ENCODE measurements around the gene DCAF5.
"Not testable (repeated sequence)": the region's sequence is repeated elsewhere in the genome, so short reads cannot be mapped to it uniquely, and the experiment has no call there.

Gene DCAF5, protein sequence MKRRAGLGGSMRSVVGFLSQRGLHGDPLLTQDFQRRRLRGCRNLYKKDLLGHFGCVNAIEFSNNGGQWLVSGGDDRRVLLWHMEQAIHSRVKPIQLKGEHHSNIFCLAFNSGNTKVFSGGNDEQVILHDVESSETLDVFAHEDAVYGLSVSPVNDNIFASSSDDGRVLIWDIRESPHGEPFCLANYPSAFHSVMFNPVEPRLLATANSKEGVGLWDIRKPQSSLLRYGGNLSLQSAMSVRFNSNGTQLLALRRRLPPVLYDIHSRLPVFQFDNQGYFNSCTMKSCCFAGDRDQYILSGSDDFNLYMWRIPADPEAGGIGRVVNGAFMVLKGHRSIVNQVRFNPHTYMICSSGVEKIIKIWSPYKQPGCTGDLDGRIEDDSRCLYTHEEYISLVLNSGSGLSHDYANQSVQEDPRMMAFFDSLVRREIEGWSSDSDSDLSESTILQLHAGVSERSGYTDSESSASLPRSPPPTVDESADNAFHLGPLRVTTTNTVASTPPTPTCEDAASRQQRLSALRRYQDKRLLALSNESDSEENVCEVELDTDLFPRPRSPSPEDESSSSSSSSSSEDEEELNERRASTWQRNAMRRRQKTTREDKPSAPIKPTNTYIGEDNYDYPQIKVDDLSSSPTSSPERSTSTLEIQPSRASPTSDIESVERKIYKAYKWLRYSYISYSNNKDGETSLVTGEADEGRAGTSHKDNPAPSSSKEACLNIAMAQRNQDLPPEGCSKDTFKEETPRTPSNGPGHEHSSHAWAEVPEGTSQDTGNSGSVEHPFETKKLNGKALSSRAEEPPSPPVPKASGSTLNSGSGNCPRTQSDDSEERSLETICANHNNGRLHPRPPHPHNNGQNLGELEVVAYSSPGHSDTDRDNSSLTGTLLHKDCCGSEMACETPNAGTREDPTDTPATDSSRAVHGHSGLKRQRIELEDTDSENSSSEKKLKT

GRCh38 chr14:69152902-69153151 is at the start of gene DCAF5:
TSS of gene DCAF5 (minus strand) at chr14:69153119. CDS start at chr14:69152978, 141 bp downstream.
- peak within 1 kb of the TSS; percentile 91 for H3K4me3 ChIP-seq
- no peak within 1 kb of the TSS for H3K27ac ChIP-seq
- H3K36me3 ChIP-seq (ENCODE audit: insufficient read depth, low read length): peaks cover 5% of the 10 kb centered on the region; the same call in 1 of the 2 replicates
- H3K9me3 ChIP-seq (ENCODE audit: low read depth, low read length): no peaks in the 10 kb centered on the region
- DNase-seq (ENCODE audit: low read depth, low spot score): no peak
- no peak; the same call in 1 of the 2 replicates for TF ChIP-seq POLR2AphosphoS5 (IDR thresholded peaks at IDR 0.05; ENCODE audit: borderline replicate concordance, low read depth, low read length)
- TF ChIP-seq FOXP2 (optimal IDR thresholded peaks at IDR 0.05; ENCODE audit: control extremely low read depth, extremely low read length, insufficient read depth): no peak
- TF ChIP-seq EZH2 (IDR thresholded peaks at IDR 0.05): no peak
- peak within 1 kb of the TSS; percentile 90 for H3K9ac ChIP-seq (ENCODE audit: insufficient read length)

DNA sequence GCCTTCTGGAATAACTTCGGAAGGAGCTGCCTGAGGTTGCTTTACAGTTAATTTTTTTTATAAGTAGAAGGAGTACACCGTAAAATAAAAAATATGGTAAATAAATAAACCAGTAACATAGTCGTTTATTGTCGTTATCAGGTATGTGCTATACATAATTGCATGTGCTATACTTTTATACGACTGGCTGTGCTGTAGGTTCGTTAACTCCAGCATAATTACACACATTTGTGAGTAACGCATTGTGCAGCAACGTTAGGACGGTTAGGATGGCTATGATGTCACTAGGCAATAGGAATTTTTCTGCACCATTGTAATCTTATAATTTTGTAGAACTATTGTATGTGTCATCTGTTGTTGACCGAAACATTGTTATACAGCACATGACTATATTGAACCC is 46.9 kb upstream of the DCAF5 start:
- Histone ChIP-seq H3K4me3 (no peak overlapping the region), H3K9me3 (ENCODE audit: low read depth, low read length) (no peaks in the 10 kb centered on the region), H3K36me3 (ENCODE audit: insufficient read depth, low read length) (no peaks in the 10 kb centered on the region), H3K9ac (ENCODE audit: insufficient read length) (no peak overlapping the region), H3K27ac (no peak overlapping the region)
- DNase-seq (ENCODE audit: low read depth, low spot score): no peak
- TF ChIP-seq FOXP2 (optimal IDR thresholded peaks at IDR 0.05; ENCODE audit: control extremely low read depth, extremely low read length, insufficient read depth) (no peak), EZH2 (IDR thresholded peaks at IDR 0.05) (no peak), POLR2AphosphoS5 (IDR thresholded peaks at IDR 0.05; ENCODE audit: borderline replicate concordance, low read depth, low read length) (no peak)

DNA sequence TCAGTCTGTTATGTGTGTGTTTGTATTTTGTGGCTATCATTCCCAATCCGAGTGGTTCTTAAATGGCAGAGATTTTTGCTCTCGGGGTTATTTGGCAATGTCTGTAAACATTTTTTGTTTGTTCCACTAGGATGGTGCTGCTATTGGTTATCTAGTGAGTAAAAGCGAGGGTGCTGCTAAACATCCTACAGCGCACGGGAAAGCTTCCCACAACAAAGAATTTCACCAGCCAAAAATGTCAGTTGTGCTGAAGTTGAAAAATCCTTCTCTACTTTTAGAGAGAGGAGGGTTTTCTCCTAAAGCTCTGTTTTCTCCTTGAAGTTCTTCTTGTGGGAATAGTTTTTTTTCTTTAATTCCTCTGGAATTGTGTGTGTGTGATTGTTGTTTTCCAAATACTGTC is 40.8 kb upstream of the DCAF5 start:
- Histone ChIP-seq H3K9ac (ENCODE audit: insufficient read length) (no peak overlapping the region), H3K27ac (no peak overlapping the region), H3K9me3 (ENCODE audit: low read depth, low read length) (no peaks in the 10 kb centered on the region), H3K36me3 (ENCODE audit: insufficient read depth, low read length) (no peaks in the 10 kb centered on the region), H3K4me3 (no peak overlapping the region)
- DNase-seq (ENCODE audit: low read depth, low spot score): no peak
- TF ChIP-seq EZH2 (IDR thresholded peaks at IDR 0.05) (no peak), FOXP2 (optimal IDR thresholded peaks at IDR 0.05; ENCODE audit: control extremely low read depth, extremely low read length, insufficient read depth) (no peak), POLR2AphosphoS5 (IDR thresholded peaks at IDR 0.05; ENCODE audit: borderline replicate concordance, low read depth, low read length) (no peak)

DNA sequence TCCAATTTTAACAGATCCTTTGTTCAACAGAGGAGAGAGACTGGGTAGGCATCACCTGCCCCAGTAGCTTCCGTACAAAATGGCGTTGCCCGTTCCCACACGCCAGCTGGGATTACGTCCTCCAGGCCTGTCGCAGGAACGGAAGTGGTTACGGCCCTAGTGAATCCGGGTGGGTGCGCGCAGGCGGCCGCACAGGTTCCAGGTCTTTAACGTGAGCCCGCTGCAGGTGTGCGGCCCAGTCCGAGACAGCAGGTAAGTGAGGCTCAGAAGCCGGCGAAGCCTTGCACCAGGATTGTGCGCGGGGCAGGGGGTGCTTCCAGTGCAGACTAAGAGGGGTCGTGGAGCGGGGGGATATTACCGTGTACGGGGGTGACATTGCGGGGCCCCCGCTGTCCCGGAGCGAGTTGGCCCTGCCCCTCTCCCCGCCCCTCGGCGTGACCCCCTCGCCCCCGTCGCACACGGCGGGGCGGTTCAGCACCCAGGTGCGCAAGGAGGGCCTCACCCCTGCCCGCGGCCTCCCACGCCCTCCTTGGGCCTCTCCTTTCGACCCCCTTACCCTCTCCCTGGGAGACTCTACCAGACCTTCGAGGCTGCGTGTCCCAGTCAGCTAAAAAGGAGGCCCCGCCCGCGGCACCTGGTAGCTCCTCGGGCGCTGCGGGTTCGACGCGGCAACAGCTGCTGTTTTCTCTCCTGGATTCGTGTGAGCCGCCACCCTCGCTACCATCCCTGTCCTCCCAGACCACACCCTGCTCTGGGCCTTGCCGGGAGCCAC is 38.6 kb upstream of the DCAF5 start, which contains the start of gene EXD2:
Gene EXD2, plus strand, starts transcription at position 159 of the 772 bp plus-strand sequence. CDS start 17,973 bp downstream, outside the sequence.
- Histone ChIP-seq H3K27ac (no peak within 1 kb of the TSS), H3K9ac (ENCODE audit: insufficient read length) (peak within 1 kb of the TSS; percentile 50), H3K36me3 (ENCODE audit: insufficient read depth, low read length) (no peaks in the 10 kb centered on the region), H3K4me3 (peak within 1 kb of the TSS; percentile 68), H3K9me3 (ENCODE audit: low read depth, low read length) (no peaks in the 10 kb centered on the region)
- peak; percentile 56; the same call in 1 of the 2 replicates for TF ChIP-seq POLR2AphosphoS5 (IDR thresholded peaks at IDR 0.05; ENCODE audit: borderline replicate concordance, low read depth, low read length)
- no peak for TF ChIP-seq EZH2 (IDR thresholded peaks at IDR 0.05)
- no peak for TF ChIP-seq FOXP2 (optimal IDR thresholded peaks at IDR 0.05; ENCODE audit: control extremely low read depth, extremely low read length, insufficient read depth)
- no peak for DNase-seq (ENCODE audit: low read depth, low spot score)

DNA sequence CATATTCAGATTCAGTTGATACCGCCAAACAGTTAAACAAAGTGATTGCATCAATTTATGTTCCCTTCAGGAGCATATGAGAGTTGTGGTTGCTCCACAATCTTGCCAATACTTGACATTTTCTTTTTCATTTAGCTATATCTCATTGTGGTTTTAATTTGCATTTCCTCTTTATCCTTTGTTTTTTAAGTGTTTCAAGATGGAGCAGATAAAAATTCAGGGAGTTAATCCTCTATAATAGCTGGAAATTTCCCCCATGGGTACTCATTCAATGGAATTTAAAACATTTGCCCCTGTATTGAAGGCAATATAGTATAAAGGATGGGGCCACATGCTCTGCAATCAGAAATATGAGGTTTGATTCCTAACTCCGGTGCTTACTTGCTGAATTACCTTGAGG is 37.3 kb upstream of the DCAF5 start:
- TF ChIP-seq POLR2AphosphoS5 (IDR thresholded peaks at IDR 0.05; ENCODE audit: borderline replicate concordance, low read depth, low read length) (no peak), EZH2 (IDR thresholded peaks at IDR 0.05) (no peak), FOXP2 (optimal IDR thresholded peaks at IDR 0.05; ENCODE audit: control extremely low read depth, extremely low read length, insufficient read depth) (no peak)
- H3K4me3 ChIP-seq: no peak overlapping the region
- DNase-seq (ENCODE audit: low read depth, low spot score): peak; percentile 42
- no peaks in the 10 kb centered on the region for H3K36me3 ChIP-seq (ENCODE audit: insufficient read depth, low read length)
- H3K9me3 ChIP-seq (ENCODE audit: low read depth, low read length): no peaks in the 10 kb centered on the region
- no peak overlapping the region for H3K9ac ChIP-seq (ENCODE audit: insufficient read length)
- no peak overlapping the region for H3K27ac ChIP-seq

DNA sequence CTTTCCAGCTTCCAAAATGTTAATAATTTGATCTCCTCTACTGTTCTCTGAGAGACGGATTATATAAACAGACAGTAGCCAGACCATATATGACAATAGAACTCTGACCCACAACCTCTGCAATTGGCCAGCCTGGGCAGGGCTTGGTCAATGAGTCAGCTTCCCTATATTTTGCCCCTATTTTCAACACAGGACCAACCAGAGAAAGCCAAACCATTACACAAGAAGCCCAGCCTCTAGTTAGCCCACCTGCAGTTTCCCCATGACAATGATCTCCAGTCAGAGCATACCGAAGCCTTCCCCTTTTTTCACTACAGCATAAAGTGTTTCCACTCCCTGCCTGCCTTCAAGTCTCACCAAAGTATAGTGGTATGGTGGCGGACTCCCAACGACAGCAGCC is 30.8 kb upstream of the DCAF5 start:
- Histone ChIP-seq H3K27ac (no peak overlapping the region), H3K36me3 (ENCODE audit: insufficient read depth, low read length) (no peaks in the 10 kb centered on the region), H3K9ac (ENCODE audit: insufficient read length) (no peak overlapping the region), H3K9me3 (ENCODE audit: low read depth, low read length) (no peaks in the 10 kb centered on the region), H3K4me3 (no peak overlapping the region)
- no peak for DNase-seq (ENCODE audit: low read depth, low spot score)
- TF ChIP-seq POLR2AphosphoS5 (IDR thresholded peaks at IDR 0.05; ENCODE audit: borderline replicate concordance, low read depth, low read length) (no peak), FOXP2 (optimal IDR thresholded peaks at IDR 0.05; ENCODE audit: control extremely low read depth, extremely low read length, insufficient read depth) (no peak), EZH2 (IDR thresholded peaks at IDR 0.05) (no peak)

DNA sequence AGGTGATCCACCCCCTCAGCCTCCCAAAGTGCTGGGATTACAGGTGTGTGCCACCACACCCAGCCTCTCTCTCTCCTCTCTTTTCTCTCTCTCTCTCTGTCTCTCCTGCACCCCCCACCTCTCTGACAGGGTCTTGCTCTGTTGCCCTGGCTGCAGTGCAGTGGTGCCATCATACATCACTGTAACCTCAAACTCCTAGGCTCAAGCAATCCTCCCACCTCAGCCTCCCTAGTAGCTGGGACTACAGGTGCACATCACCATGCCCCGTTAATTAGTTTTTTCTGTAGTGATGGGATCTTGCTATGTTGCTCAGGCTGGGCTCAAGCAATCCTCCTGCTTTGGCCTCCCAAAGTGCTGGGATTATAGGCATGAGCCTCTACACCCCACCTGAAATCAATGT is 29.7 kb upstream of the DCAF5 start:
- H3K9ac ChIP-seq (ENCODE audit: insufficient read length); H3K9me3 ChIP-seq (ENCODE audit: low read depth, low read length); H3K4me3 ChIP-seq; DNase-seq (ENCODE audit: low read depth, low spot score); H3K27ac ChIP-seq; H3K36me3 ChIP-seq (ENCODE audit: insufficient read depth, low read length): not testable (repeated sequence)

GRCh38 chr14:69181491-69181890 is 28.6 kb upstream of the DCAF5 start:
- no peaks in the 10 kb centered on the region for H3K36me3 ChIP-seq (ENCODE audit: insufficient read depth, low read length)
- H3K27ac ChIP-seq: no peak overlapping the region
- TF ChIP-seq EZH2 (IDR thresholded peaks at IDR 0.05): no peak
- no peak for TF ChIP-seq POLR2AphosphoS5 (IDR thresholded peaks at IDR 0.05; ENCODE audit: borderline replicate concordance, low read depth, low read length)
- no peak for TF ChIP-seq FOXP2 (optimal IDR thresholded peaks at IDR 0.05; ENCODE audit: control extremely low read depth, extremely low read length, insufficient read depth)
- H3K9me3 ChIP-seq (ENCODE audit: low read depth, low read length): no peaks in the 10 kb centered on the region
- DNase-seq (ENCODE audit: low read depth, low spot score): no peak
- H3K4me3 ChIP-seq: no peak overlapping the region
- H3K9ac ChIP-seq (ENCODE audit: insufficient read length): no peak overlapping the region

Data from SK-N-MC (cell line).